SIG-M5 treated with dmso at 0.1 percent for 504 hours (cell line): ENCODE results near the gene PRKN.

Experiments
- DNase-seq: peaks from one replicate; lab custom pipeline; 2025; ENCODE audit not compliant: unreplicated experiment; lab: John Stamatoyannopoulos, UW

PRKN gene

GRCh38 chr6:161379834-161380582 is 1347.6 kb downstream of the PRKN start:
- DNase-seq = no peak

- no peak for DNase-seq
Observed at GRCh38 chr6:161378115-161378514, 1349.5 kb downstream of the PRKN start.

- no peak for DNase-seq
Observed at GRCh38 chr6:161377116-161377515, 1350.5 kb downstream of the PRKN start.

GRCh38 chr6:161376367-161376766 is 1351.2 kb downstream of the PRKN start:
- DNase-seq = no peak

- peak; percentile 94 for DNase-seq
Observed at GRCh38 chr6:161374971-161375873, 1352.3 kb downstream of the PRKN start.

- DNase-seq = peak; percentile 42
Observed at GRCh38 chr6:161373905-161374451, 1353.6 kb downstream of the PRKN start.

GRCh38 chr6:161372422-161372793 is 1355.2 kb downstream of the PRKN start:
- DNase-seq = no peak

GRCh38 chr6:161370880-161371279 is 1356.7 kb downstream of the PRKN start:
- DNase-seq = peak; percentile 73

GRCh38 chr6:161369339-161369738 is 1358.2 kb downstream of the PRKN start:
- peak; percentile 95 for DNase-seq

- DNase-seq = no peak
Observed at GRCh38 chr6:161368514-161368913, 1359.1 kb downstream of the PRKN start.

GRCh38 chr6:161367472-161367871 is 1360.1 kb downstream of the PRKN start:
- no peak for DNase-seq

- peak; percentile 66 for DNase-seq
Observed at GRCh38 chr6:161366301-161366923, 1361.2 kb downstream of the PRKN start.

GRCh38 chr6:161365633-161366032 is 1361.9 kb downstream of the PRKN start:
- DNase-seq = no peak

- no peak for DNase-seq
Observed at GRCh38 chr6:161363286-161363685, 1364.3 kb downstream of the PRKN start.

- no peak for DNase-seq
Observed at GRCh38 chr6:161362266-161362665, 1365.3 kb downstream of the PRKN start.

- no peak for DNase-seq
Observed at GRCh38 chr6:161361529-161361928, 1366.0 kb downstream of the PRKN start.

- DNase-seq = no peak
Observed at GRCh38 chr6:161360520-161360919, 1367.0 kb downstream of the PRKN start.

- peak; percentile 30 for DNase-seq
Observed at GRCh38 chr6:161359618-161359945, 1368.0 kb downstream of the PRKN start.

- no peak for DNase-seq
Observed at GRCh38 chr6:161356167-161356854, 1371.3 kb downstream of the PRKN start.

- DNase-seq = no peak
Observed at GRCh38 chr6:161355696-161356095, 1371.9 kb downstream of the PRKN start.

- DNase-seq = no peak
Observed at GRCh38 chr6:161354956-161355355, 1372.6 kb downstream of the PRKN start.
